Activated CD4-positive, alpha-beta memory T cell treated with anti-CD3 and anti-CD28 coated beads for 36 hours (primary cell): ENCODE measurements around the gene FOLR3. TPM values are rescaled to one million over a fixed set of nuclear protein-coding genes. Genes with fewer than 3 reads are reported as not detected.
"Not testable (repeated sequence)": the region's sequence is repeated elsewhere in the genome, so short reads cannot be mapped to it uniquely, and the experiment has no call there.

Experiments used
- CTCF ChIA-PET: fragments of 350-600 bp; sonication (Branson Sonifier 250); formaldehyde crosslinking; loops from one replicate; lab custom pipeline; 2021; ENCODE audit warnings: antibody characterized with exemption, inconsistent platforms; lab: Charles Lee
- POLR2A ChIA-PET: fragments of 350-600 bp; sonication (Branson Sonifier 250); formaldehyde crosslinking; loops from one replicate; lab custom pipeline; 2021; ENCODE audit warnings: antibody characterized with exemption; lab: Charles Lee
- DNase-seq: peaks from one replicate; pipeline ENCODE4 v3.0.0-alpha.2; 2020
- H3K27ac Mint-ChIP-seq: one replicate; pipeline ENCODE4 v1.8.0; 2021; ENCODE audit warnings: mixed read lengths
- H3K27me3 Mint-ChIP-seq: one replicate; pipeline ENCODE4 v1.8.0; 2021; ENCODE audit warnings: mixed read lengths
- H3K36me3 Mint-ChIP-seq: one replicate; pipeline ENCODE4 v1.8.0; 2021; ENCODE audit warnings: mixed read lengths
- H3K4me1 Mint-ChIP-seq: one replicate; pipeline ENCODE4 v1.8.0; 2021; ENCODE audit warnings: low read depth, mixed read lengths
- H3K4me3 Mint-ChIP-seq: one replicate; pipeline ENCODE4 v1.8.0; 2021; ENCODE audit warnings: mild to moderate bottlenecking, mixed read lengths
- H3K9me3 Mint-ChIP-seq: one replicate; pipeline ENCODE4 v1.8.0; 2021; ENCODE audit warnings: mixed read lengths
- intact Hi-C: fragments of 100-400 bp; cut with micrococcal nuclease; formaldehyde crosslinking; loops from one replicate; pipeline ENCODE4 v1.15.1; 2023
- total RNA-seq, 2 experiments: library from RNA; stranded (reverse); gene quantifications; one replicate each; pipeline ENCODE4 v1.2.3, GENCODE V29; 2021

The FOLR3 gene
- total RNA-seq, 2 experiments from 2014 or later = not detected

DNA sequence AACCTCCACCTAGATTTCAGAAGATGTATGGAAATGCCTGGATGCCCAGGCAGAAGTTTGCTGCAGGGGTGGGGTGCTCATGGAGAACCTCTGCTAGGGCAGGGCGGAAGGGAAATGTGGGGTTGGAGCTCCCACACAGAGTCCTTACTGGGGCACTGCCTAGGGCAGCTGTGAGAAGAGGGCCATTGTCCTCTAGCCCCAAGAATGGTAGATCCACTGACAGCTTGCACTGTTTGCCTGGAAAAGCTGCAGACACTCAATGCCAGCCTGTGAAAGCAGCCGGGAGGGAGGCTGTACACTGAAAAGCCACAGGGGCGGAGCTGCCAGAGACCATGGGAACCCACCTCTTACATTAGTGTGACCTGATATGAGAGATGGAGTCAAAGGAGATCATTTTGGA, 34.2 kb downstream of the FOLR3 start:
- DNase-seq, POLR2A ChIA-PET, H3K36me3 Mint-ChIP-seq, H3K4me3 Mint-ChIP-seq, H3K9me3 Mint-ChIP-seq, intact Hi-C loops, H3K4me1 Mint-ChIP-seq, H3K27ac Mint-ChIP-seq, H3K27me3 Mint-ChIP-seq: not testable (repeated sequence)
- CTCF ChIA-PET = interaction anchor here (0.7 kb wide), 1 partner anchor 244 kb away, joined by 3 read pairs; no protein-coding TSS in a partner anchor

DNA sequence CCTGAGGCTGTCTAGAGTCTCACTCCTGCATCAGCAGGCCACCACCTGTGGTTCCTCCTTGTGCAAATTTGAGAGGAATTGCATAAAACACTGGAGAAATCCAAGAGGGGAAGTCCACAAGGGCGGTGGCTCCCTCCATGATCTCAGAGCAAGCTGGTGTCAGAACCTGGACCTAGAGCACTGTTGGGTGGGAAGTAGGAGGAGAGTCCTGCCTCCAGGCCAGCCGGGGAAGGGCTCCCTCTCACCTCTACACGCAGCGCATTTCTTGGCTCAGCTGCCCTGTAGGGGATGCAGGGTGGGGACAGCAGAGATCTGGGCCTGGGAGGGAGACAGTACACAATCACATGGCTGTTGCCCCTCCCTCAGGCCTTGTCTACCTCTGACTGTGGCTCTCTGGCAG, 36.5 kb downstream of the FOLR3 start:
- POLR2A ChIA-PET, H3K27me3 Mint-ChIP-seq, H3K36me3 Mint-ChIP-seq, H3K9me3 Mint-ChIP-seq, H3K27ac Mint-ChIP-seq, DNase-seq, H3K4me1 Mint-ChIP-seq, H3K4me3 Mint-ChIP-seq, intact Hi-C loops: not testable (repeated sequence)
- CTCF ChIA-PET = interaction anchor here (1.5 kb wide), 1 partner anchor 12 kb away, joined by 6 read pairs; no protein-coding TSS in a partner anchor

DNA sequence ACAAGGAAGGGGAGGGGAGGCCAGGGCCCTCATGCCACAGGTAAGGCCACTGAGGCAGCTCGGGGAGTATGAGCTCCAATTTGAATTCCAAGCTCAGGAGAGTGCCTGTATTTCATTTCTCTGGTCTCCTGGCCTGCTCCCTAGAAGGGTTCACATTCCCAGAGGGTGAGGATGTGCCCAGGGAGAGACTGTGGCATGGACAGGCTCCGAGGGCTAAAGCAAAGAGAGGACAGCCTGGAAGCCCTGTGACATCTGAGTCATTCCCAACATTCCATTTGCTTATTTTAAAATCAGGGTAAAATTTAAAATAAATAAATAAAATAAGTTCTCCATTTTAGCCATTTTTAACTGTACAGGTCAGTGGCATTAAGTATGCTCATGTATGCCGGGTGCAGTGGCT, 37.8 kb downstream of the FOLR3 start:
- Mint-ChIP-seq H3K27ac (no peak overlapping the region), H3K4me3 (no peak overlapping the region), H3K27me3 (peaks cover 3% of the 10 kb centered on the region), H3K9me3 (no peaks in the 10 kb centered on the region), H3K36me3 (no peaks in the 10 kb centered on the region), H3K4me1 (no peaks in the 10 kb centered on the region)
- CTCF ChIA-PET = no interaction called here
- DNase-seq = no peak
- intact Hi-C loops = no loop called here
- POLR2A ChIA-PET = no interaction called here

DNA sequence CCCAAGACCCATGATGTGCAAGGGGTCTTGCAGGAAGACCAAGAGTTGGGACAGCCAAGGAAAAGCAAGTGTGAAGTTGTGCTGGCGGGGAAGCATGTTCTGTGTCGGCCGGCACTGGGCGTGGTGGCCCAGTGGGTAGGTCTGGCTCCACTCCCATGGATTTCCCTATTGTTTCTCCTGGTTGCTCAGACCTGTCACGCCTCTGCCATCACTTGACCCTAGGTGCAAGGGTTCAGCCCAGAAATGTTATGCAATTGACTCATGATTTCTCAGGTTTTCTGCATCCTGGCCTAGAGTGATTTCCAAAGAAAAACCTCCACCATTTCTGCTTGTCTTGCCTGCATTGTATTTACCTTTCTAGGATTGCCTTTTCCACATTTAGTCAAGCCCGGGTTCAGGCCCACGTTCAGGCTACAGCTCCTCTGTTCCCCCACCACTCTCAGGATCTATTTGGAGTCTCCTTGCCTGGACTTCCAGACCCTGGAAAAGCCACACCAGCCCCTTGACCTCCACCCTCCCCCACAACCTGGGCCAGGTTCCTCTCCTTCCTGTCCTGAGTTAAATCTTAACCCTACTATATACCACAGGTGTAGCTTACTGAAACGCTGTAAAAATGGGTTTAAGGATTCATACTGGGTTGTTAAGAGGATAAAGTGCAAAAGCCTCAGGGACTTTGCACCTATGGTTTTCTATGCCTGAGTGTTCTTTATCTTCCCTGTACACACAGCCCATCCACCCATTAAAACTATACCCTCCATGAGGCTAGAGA, 39.0 kb downstream of the FOLR3 start:
- H3K4me1 Mint-ChIP-seq = peaks cover under 1% of the 10 kb centered on the region
- POLR2A ChIA-PET = no interaction called here
- no peaks in the 10 kb centered on the region for H3K9me3 Mint-ChIP-seq
- peaks cover 3% of the 10 kb centered on the region for H3K27me3 Mint-ChIP-seq
- H3K36me3 Mint-ChIP-seq = no peaks in the 10 kb centered on the region
- CTCF ChIA-PET = interaction anchor here (1.7 kb wide), 1 partner anchor 30 kb away, joined by 4 read pairs; no protein-coding TSS in a partner anchor
- no peak overlapping the region for H3K4me3 Mint-ChIP-seq
- DNase-seq = no peak
- intact Hi-C loops = no loop called here
- no peak overlapping the region for H3K27ac Mint-ChIP-seq

DNA sequence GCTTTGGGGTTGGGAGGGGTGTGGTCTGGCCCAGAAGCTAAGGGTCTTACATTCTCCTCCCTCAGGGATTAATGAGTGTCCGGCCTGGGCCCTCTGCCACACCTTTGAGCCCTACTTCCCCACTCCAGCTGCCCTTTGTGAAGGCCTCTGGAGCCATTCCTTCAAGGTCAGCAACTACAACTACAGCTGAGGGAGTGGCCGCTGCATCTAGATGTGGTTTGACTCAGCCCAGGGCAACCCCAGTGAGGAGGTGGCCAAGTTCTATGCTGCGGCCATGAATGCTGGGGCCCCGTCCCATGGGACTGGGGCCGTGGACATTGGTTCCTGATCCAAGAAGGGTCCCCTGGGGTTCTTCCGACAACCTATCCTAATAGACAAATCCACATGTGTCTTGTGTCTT, 42.1 kb downstream of the FOLR3 start:
- ChIA-PET POLR2A (no interaction called here), CTCF (no interaction called here)
- no peak overlapping the region for H3K4me3 Mint-ChIP-seq
- DNase-seq = no peak
- intact Hi-C loops = no loop called here
- H3K36me3 Mint-ChIP-seq = no peaks in the 10 kb centered on the region
- peaks cover 6% of the 10 kb centered on the region for H3K27me3 Mint-ChIP-seq
- H3K9me3 Mint-ChIP-seq = no peaks in the 10 kb centered on the region
- H3K27ac Mint-ChIP-seq = no peak overlapping the region
- peaks cover 12% of the 10 kb centered on the region for H3K4me1 Mint-ChIP-seq

DNA sequence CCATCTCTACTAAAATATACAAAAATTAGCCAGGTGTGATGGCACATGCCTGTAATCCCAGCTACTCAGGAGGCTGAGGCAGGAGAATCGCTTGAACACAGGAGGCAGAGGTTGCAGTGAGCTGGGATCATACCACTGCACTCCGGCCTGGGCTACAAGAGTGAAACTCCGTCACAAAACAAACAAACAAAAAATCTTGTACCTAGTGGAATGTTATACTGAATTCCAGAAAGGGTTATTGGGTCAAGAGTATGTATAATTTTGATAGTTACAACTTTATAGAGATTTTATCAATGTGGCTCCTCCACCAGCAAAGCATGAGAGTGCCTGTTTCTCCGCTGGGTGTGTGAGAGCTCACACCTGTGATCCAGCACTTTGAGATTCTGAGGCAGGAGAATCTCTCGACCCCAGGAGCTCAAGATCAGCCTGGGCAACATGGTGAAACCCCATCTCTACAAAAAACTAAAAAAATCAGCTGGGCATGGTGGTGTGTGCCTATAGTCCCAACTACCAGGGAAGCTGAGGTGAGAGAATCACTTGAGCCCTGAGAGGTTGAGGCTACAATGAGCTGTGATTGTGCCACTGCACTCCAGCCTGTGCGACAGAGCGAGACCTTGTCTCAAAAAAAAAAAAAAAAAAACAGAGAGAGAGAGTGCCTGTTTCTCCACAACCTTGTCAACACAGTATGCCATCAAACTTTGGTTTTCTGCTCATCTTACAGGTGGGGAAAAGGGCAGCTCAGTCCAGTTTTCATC, 43.7 kb downstream of the FOLR3 start:
- Mint-ChIP-seq H3K27ac (no peak overlapping the region), H3K4me1 (peaks cover 14% of the 10 kb centered on the region), H3K36me3 (no peaks in the 10 kb centered on the region), H3K9me3 (no peaks in the 10 kb centered on the region), H3K4me3 (no peak overlapping the region), H3K27me3 (peaks cover 6% of the 10 kb centered on the region)
- POLR2A ChIA-PET = no interaction called here
- CTCF ChIA-PET = no interaction called here
- intact Hi-C loops = no loop called here
- no peak for DNase-seq

DNA sequence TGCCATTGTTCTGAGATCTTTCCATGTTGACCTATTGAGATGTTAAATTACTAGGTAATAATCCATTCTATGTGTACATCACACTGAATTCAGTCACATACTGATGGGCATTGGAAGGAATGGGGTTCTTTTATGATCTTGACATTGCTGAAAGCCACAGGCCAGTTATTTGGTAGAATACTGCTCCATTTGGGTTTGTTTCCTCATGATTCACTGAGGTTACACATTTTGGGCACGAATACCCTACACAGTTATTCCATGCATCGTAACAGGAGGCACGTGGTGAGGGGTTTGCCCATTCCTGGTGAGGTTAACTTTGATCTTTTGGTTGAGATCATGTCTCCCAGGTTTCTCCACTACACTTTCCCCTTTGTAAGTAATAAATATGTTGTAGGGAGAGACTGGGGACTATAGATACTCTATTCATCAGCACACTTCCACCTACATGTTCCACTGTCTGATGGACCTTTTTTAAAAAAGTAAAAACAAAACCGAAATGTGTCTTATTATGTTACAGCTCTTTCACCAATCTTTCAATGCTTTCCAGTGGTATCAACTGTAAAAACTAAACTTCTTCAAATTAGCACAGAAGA, 44.4 kb downstream of the FOLR3 start:
- DNase-seq = peak; percentile 22
- Mint-ChIP-seq H3K27me3 (peaks cover 6% of the 10 kb centered on the region), H3K4me1 (peaks cover 14% of the 10 kb centered on the region), H3K27ac (no peak overlapping the region), H3K36me3 (no peaks in the 10 kb centered on the region), H3K4me3 (no peak overlapping the region), H3K9me3 (no peaks in the 10 kb centered on the region)
- ChIA-PET POLR2A (no interaction called here), CTCF (no interaction called here)
- intact Hi-C loops = no loop called here

DNA sequence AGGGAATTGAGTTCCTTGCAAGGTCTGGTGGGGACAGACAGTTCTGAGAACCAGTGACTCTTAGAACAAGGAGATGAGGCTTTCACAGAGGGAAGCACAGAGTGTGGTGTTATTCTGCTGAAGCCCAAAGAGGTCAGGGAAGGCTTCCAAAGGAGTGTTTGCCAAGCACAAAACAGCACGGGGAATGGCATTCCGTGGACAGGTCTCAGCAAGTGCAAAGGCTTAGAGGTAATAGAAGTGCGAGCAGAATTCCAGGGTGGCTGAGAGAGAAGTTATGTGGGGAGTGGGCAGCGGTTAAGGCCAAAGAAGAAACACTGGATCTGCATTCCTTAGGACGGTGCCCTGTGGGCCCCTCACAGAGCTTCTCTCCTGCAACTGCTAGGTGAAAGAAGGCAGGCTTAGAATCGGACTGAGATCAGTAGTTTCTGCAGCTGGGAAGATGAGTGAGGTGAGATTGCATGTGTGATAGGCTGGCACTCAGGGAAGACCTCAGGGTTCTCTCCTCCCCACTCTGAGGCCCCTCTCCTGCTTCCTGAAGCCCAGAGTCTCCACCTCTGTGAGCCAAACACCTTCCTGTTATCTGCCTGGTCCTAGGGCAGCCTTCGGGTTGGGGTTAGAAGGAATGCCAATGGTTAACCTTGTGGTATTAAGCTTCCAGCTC, 45.5 kb downstream of the FOLR3 start:
- H3K9me3 Mint-ChIP-seq, DNase-seq, H3K4me3 Mint-ChIP-seq, POLR2A ChIA-PET, H3K27me3 Mint-ChIP-seq, H3K36me3 Mint-ChIP-seq, H3K27ac Mint-ChIP-seq: not testable (repeated sequence)
- intact Hi-C loops = loop anchor here (1.0 kb wide), 1 partner anchor 40 kb away; no protein-coding TSS in a partner anchor
- H3K4me1 Mint-ChIP-seq = peaks cover 14% of the 10 kb centered on the region
- CTCF ChIA-PET = interaction anchor here (5.1 kb wide), 1 partner anchor 36 kb away, joined by 34 read pairs; no protein-coding TSS in a partner anchor

DNA sequence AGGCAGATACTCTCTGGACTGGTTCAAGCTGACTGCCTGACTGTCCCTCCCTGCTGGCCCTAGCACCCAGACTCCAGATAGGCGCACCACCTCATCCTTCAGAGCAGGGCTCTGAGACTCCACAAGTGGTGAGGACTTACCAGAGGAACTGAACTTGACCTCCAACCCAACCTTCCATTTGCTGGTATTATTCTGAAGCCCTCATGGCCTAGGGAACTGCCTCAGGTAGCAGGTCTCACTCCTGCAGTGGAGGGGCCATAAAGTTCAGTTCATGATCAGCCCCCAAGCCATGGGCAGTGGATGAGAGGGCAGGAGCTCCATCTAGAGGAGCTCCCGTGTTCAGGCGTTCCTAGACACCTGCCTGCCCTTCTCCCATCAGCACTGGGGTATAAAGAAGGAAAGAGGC, 46.0 kb downstream of the FOLR3 start:
- H3K27ac Mint-ChIP-seq, H3K4me3 Mint-ChIP-seq, H3K9me3 Mint-ChIP-seq, POLR2A ChIA-PET, H3K27me3 Mint-ChIP-seq, H3K36me3 Mint-ChIP-seq, DNase-seq: not testable (repeated sequence)
- peaks cover 14% of the 10 kb centered on the region for H3K4me1 Mint-ChIP-seq
- CTCF ChIA-PET = interaction anchor here (5.1 kb wide), 1 partner anchor 37 kb away, joined by 34 read pairs; no protein-coding TSS in a partner anchor
- intact Hi-C loops = loop anchor here (1.0 kb wide), 1 partner anchor 40 kb away; no protein-coding TSS in a partner anchor

DNA sequence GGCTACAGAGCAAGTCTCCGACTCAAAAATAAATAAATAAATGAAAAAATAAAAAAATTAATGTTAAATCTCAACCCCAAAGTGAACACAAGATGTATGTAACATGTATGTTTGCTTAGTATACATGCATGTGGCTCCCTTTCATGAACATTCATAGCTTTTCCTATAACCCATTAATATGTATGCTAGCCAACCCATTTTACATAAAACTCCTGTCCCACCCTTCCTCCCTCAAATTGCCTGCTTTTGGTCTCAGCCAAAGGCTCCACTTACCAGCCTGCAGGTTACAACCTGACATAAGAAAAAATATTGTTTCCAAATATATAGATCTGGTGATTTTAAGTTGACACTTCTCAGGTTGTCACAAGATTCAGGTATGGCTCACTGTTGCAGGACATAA, 52.7 kb downstream of the FOLR3 start:
- no peak overlapping the region for H3K4me3 Mint-ChIP-seq
- intact Hi-C loops = no loop called here
- no peak overlapping the region for H3K27ac Mint-ChIP-seq
- peaks cover 2% of the 10 kb centered on the region for H3K4me1 Mint-ChIP-seq
- no peaks in the 10 kb centered on the region for H3K36me3 Mint-ChIP-seq
- H3K27me3 Mint-ChIP-seq = no peaks in the 10 kb centered on the region
- CTCF ChIA-PET = interaction anchor here (0.8 to 2.0 kb wide), 2 partner anchors 163 to 246 kb away, joined by 3 to 6 read pairs; partner anchors contain the start of gene CLPB
- no peak for DNase-seq
- POLR2A ChIA-PET = no interaction called here
- H3K9me3 Mint-ChIP-seq = no peaks in the 10 kb centered on the region
